DMS114 treated with DMSO at 0.1 percent for 48 hours (cell line): ENCODE data around the gene HLX.

Experiments
- DNase-seq: peaks from one replicate; lab custom pipeline; 2025; ENCODE audit not compliant: unreplicated experiment; lab: John Stamatoyannopoulos, UW

HLX gene

GRCh38 chr1:220922951-220923350 lies 43.7 kb downstream of the HLX start:
- DNase-seq, result no peak

GRCh38 chr1:220924331-220924970 lies 45.2 kb downstream of the HLX start:
- no peak for DNase-seq

DNA sequence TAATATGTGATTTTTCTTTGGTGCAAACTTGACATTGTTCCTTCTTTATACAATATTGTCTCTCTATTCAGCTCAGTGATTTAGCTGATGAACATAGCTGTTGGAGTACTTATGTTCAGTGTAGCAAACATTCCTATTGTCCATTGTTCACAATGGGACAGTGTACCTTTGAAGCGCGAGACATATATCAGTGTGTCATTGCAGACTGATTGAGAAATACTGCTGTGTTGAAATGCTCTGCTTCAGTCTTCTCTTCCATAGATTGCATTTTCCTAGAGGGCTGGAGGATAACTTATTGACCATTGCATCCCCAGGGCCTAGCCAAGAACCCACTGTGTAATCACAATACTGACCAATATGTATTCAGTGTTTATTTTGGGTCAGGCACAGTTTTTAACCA lies 46.5 kb downstream of the HLX start:
- DNase-seq, result no peak

DNA sequence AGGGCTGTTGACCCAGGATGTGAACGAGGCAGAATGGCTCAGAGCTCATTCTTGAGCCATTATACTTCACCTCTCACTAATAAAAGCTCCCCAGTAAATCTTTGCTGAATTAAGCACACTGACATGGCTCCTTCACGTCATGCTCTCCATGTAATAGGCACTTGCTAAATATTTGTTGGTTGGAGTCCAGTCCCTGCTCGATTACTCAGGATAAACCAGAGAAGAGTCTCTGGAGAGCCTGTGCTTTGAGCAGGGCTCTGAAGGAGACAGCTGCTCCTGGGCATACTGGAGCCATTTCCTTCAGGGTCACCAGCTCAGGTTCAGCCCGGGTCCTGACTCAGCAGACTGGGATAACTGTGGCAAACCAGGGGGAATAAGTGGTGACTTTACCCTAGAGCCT lies 46.9 kb downstream of the HLX start:
- no peak for DNase-seq

- no peak for DNase-seq
Observed at GRCh38 chr1:220927442-220927841, 48.2 kb downstream of the HLX start.

DNA sequence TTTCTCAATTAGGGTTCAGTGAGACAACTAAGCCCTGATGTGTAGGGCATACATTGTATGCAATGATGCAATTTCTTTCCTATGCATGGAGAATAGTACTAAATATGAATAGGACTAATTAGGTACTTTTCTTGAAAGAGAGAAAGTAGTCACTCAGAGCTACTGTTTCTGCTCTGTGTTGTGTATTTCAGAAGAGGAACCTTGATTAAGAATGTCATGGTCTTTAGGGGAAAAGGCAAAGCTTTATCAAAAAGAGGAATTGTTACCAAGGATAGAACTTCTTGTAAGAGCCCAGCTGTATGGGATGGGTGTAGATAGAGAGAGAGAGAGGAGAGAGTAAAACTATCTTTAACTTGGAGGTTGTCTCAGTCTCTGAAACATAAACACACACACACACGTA lies 49.1 kb downstream of the HLX start:
- DNase-seq, result no peak

DNA sequence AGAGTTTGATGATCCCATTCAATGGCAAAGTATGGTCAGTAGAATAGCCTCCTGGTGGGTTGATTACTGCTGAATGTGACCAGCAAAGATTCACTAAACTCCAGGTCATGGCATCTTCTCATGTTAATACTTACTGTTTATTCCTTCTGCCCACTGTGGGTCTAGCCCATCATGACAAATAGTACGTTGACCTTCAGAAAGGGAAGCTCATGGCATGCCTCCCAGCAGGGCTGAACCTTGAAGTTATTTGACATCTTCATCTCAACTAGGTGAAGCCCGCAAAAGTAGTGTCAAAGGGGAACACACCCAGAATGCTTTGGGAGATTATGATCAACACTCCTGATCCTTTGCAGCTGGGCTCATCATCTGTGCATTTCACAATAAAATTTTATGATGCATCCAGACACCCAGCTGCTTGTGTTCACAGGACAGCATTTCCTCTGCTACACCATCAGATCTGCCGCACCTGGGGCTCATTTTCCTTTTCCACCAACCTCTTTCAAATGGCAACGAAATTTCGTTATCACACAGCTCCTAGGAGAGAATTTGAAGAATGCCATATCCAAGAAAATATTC lies 49.6 kb downstream of the HLX start:
- no peak for DNase-seq

- no peak for DNase-seq
Observed at GRCh38 chr1:220929304-220929703, 50.1 kb downstream of the HLX start.
